GM23248 (cell line): ENCODE measurements around the gene SLC25A26. TPM values are rescaled to one million over a fixed set of nuclear protein-coding genes. Genes with fewer than 3 reads are reported as not detected.

Experiments
- DNase-seq: peaks from one replicate; pipeline ENCODE4 v3.0.0-alpha.2; 2015
- H2AFZ ChIP-seq: fragments of 200-600 bp; sonication (generic); 2 replicates; pipeline ENCODE4 v1.6.1; 2016; ENCODE audit warnings: antibody characterized with exemption
- H3F3A ChIP-seq: fragments of 200-600 bp; sonication (generic); 2 replicates; pipeline ENCODE4 v1.6.1; 2016; ENCODE audit warnings: mild to moderate bottlenecking, antibody characterized with exemption, mixed run types; ENCODE audit not compliant: insufficient read depth
- H3K27ac ChIP-seq: fragments of 200-600 bp; sonication (generic); 2 replicates; pipeline ENCODE4 v1.5.1; 2016; ENCODE audit warnings: mild to moderate bottlenecking
- H3K27me3 ChIP-seq: fragments of 200-600 bp; sonication (generic); replicated peaks from 2 replicates; pipeline ENCODE4 v1.6.1; 2016; ENCODE audit warnings: mild to moderate bottlenecking; ENCODE audit not compliant: insufficient read depth
- H3K36me3 ChIP-seq: fragments of 200-600 bp; sonication (generic); 2 replicates; pipeline ENCODE4 v1.6.1; 2016; ENCODE audit warnings: low read depth, mild to moderate bottlenecking
- H3K4me1 ChIP-seq: fragments of 200-600 bp; sonication (generic); 2 replicates; pipeline ENCODE4 v1.6.1; 2016; ENCODE audit warnings: mild to moderate bottlenecking; ENCODE audit not compliant: insufficient read depth
- H3K4me2 ChIP-seq: fragments of 200-600 bp; sonication (generic); one replicate; pipeline ENCODE4 v1.6.1; 2016; ENCODE audit warnings: mild to moderate bottlenecking; ENCODE audit not compliant: unreplicated experiment
- H3K4me3 ChIP-seq: fragments of 200-600 bp; sonication (generic); 2 replicates; pipeline ENCODE4 v1.5.1; 2016; ENCODE audit warnings: mild to moderate bottlenecking
- H3K79me2 ChIP-seq: fragments of 200-600 bp; sonication (generic); 2 replicates; pipeline ENCODE4 v1.6.1; 2016; ENCODE audit warnings: mild to moderate bottlenecking; ENCODE audit not compliant: insufficient read depth
- H3K9ac ChIP-seq: fragments of 200-600 bp; sonication (generic); 2 replicates; pipeline ENCODE4 v1.6.1; 2016; ENCODE audit warnings: mild to moderate bottlenecking
- H3K9me2 ChIP-seq: fragments of 200-600 bp; sonication (generic); 2 replicates; pipeline ENCODE4 v1.6.1; 2016; ENCODE audit warnings: mixed run types, mild to moderate bottlenecking, moderate library complexity; ENCODE audit not compliant: insufficient read depth
- H3K9me3 ChIP-seq: fragments of 200-600 bp; sonication (generic); one replicate; pipeline ENCODE4 v1.6.1; 2017; ENCODE audit warnings: low read depth
- H4K20me1 ChIP-seq: fragments of 200-600 bp; sonication (generic); 2 replicates; pipeline ENCODE4 v1.6.0; 2016; ENCODE audit not compliant: insufficient read depth
- EZH2 ChIP-seq: fragments of 200-600 bp; sonication (generic); IDR thresholded peaks from 2 replicates; pipeline ENCODE4 v1.6.1; 2018; ENCODE audit warnings: antibody characterized with exemption, mild to moderate bottlenecking; ENCODE audit not compliant: insufficient read depth, poor library complexity, severe bottlenecking
- EZH2phosphoT487 ChIP-seq: fragments of 200-600 bp; sonication (generic); IDR thresholded peaks from 2 replicates; pipeline ENCODE4 v1.6.1; 2018; ENCODE audit warnings: antibody characterized with exemption, moderate library complexity, mild to moderate bottlenecking, low read depth; ENCODE audit not compliant: insufficient read depth
- WGBS, 2 experiments: methylation state at CpG; one replicate each; pipeline ENCODE4 v1.1.6; 2015 to 2017; ENCODE audit warnings: low lambda C conversion rate in 2 of 2, low coverage in 1 of 2; ENCODE audit errors: missing lambda C conversion rate in 2 of 2; 5-methylcytosine and 5-hydroxymethylcytosine counted together
- in situ Hi-C: fragments of 300-500 bp; cut with MboI; formaldehyde crosslinking; loops from 2 replicates; pipeline ENCODE4 v1.15.0; 2020
- polyA plus RNA-seq: library from polyadenylated mRNA; unstranded; fragments of >200 nt; fragmentation: Nextera tagmentation; extraction: Ambion mirVana; gene quantifications from 2 replicates; pipeline ENCODE4 v1.2.1, GENCODE V29; 2016
- total RNA-seq: library from RNA; depleted of rRNA; stranded (reverse); fragments of >200 nt; shearing (Covaris generic); gene quantifications from 2 replicates; pipeline ENCODE4 v1.2.3, GENCODE V29; 2014

Gene SLC25A26
- total and polyA plus RNA-seq, 2 experiments from 2014 or later: 25.2 to 26.9 TPM

GRCh38 chr3:66362541-66362941 lies 141.7 kb downstream of the SLC25A26 start:
- no peaks in the 10 kb centered on the region for H3K9me2 ChIP-seq
- H3K27ac ChIP-seq: no peak overlapping the region
- in situ Hi-C loops: no loop called here
- H3K4me1 ChIP-seq: peaks cover 9% of the 10 kb centered on the region
- H3K36me3 ChIP-seq: no peaks in the 10 kb centered on the region
- H3K9me3 ChIP-seq: no peaks in the 10 kb centered on the region
- H2AFZ ChIP-seq: no peak overlapping the region
- no peak overlapping the region for H3K4me2 ChIP-seq
- 58 to 63% methylated on average over 3 of the region's 3 CpGs for WGBS, 2 experiments
- no peak for TF ChIP-seq EZH2phosphoT487
- no peak for TF ChIP-seq EZH2
- DNase-seq: peak; percentile 40
- H3K79me2 ChIP-seq: no peaks in the 10 kb centered on the region
- H3K4me3 ChIP-seq: no peak overlapping the region
- H4K20me1 ChIP-seq: no peaks in the 10 kb centered on the region
- H3K27me3 ChIP-seq: no peaks in the 10 kb centered on the region
- H3F3A ChIP-seq: no peaks in the 10 kb centered on the region
- no peak overlapping the region for H3K9ac ChIP-seq

- in situ Hi-C loops: no loop called here
These were observed 142.3 kb downstream of the SLC25A26 start for GRCh38 chr3:66363148-66363547.

GRCh38 chr3:66365080-66365479 lies 144.3 kb downstream of the SLC25A26 start:
- Histone ChIP-seq H3K79me2 (no peaks in the 10 kb centered on the region), H3K4me2 (no peak overlapping the region), H3K9me2 (no peaks in the 10 kb centered on the region), H3K27ac (no peak overlapping the region), H3K27me3 (no peaks in the 10 kb centered on the region), H3K4me3 (no peak overlapping the region), H3K9me3 (no peaks in the 10 kb centered on the region), H3K36me3 (no peaks in the 10 kb centered on the region), H4K20me1 (no peaks in the 10 kb centered on the region), H3K4me1 (peaks cover 9% of the 10 kb centered on the region), H3K9ac (no peak overlapping the region), H3F3A (no peaks in the 10 kb centered on the region), H2AFZ (no peak overlapping the region)
- WGBS, 2 experiments: 39 to 40% methylated on average over 5 of the region's 5 CpGs
- no peak for TF ChIP-seq EZH2phosphoT487
- no peak for TF ChIP-seq EZH2
- in situ Hi-C loops: no loop called here
- DNase-seq: no peak

More at GRCh38 chr3:66363148-66363547, 142.3 kb downstream of the SLC25A26 start:
- Histone ChIP-seq H3K27ac (no peak overlapping the region), H3K27me3 (no peaks in the 10 kb centered on the region), H4K20me1 (no peaks in the 10 kb centered on the region), H3K9me3 (no peaks in the 10 kb centered on the region), H3K4me2 (no peak overlapping the region), H3F3A (no peaks in the 10 kb centered on the region), H3K79me2 (no peaks in the 10 kb centered on the region), H3K4me3 (no peak overlapping the region), H3K4me1 (peaks cover 9% of the 10 kb centered on the region), H3K36me3 (no peaks in the 10 kb centered on the region), H3K9ac (no peak overlapping the region), H3K9me2 (no peaks in the 10 kb centered on the region), H2AFZ (no peak overlapping the region)
- no peak for DNase-seq
- WGBS, 2 experiments: 96% methylated on average over 6 of the region's 6 CpGs
- no peak for TF ChIP-seq EZH2phosphoT487
- no peak for TF ChIP-seq EZH2

- WGBS, 2 experiments: 97 to 99% methylated on average over 7 of the region's 7 CpGs
- Histone ChIP-seq H3K4me1 (peaks cover 9% of the 10 kb centered on the region), H3K9me2 (no peaks in the 10 kb centered on the region), H3F3A (no peaks in the 10 kb centered on the region), H3K36me3 (no peaks in the 10 kb centered on the region), H4K20me1 (no peaks in the 10 kb centered on the region), H3K4me3 (no peak overlapping the region), H3K79me2 (no peaks in the 10 kb centered on the region), H3K9ac (no peak overlapping the region), H2AFZ (no peak overlapping the region), H3K4me2 (no peak overlapping the region), H3K27ac (no peak overlapping the region), H3K9me3 (no peaks in the 10 kb centered on the region), H3K27me3 (no peaks in the 10 kb centered on the region)
- no peak for TF ChIP-seq EZH2phosphoT487
- no peak for TF ChIP-seq EZH2
- in situ Hi-C loops: no loop called here
- DNase-seq: no peak
These were observed 145.9 kb downstream of the SLC25A26 start for GRCh38 chr3:66366747-66367146.

- Histone ChIP-seq H3K27ac (no peak overlapping the region), H3K9me3 (no peaks in the 10 kb centered on the region), H2AFZ (no peak overlapping the region), H3K36me3 (no peaks in the 10 kb centered on the region), H3K79me2 (no peaks in the 10 kb centered on the region), H3K9ac (no peak overlapping the region), H3K27me3 (no peaks in the 10 kb centered on the region), H4K20me1 (no peaks in the 10 kb centered on the region), H3K4me2 (no peak overlapping the region), H3K9me2 (no peaks in the 10 kb centered on the region), H3F3A (no peaks in the 10 kb centered on the region), H3K4me1 (peaks cover under 1% of the 10 kb centered on the region; the same call in 1 of the 2 replicates), H3K4me3 (no peak overlapping the region)
- 89 to 93% methylated on average over 3 of the region's 3 CpGs for WGBS, 2 experiments
- no peak for DNase-seq
- in situ Hi-C loops: no loop called here
- TF ChIP-seq EZH2phosphoT487: no peak
- no peak for TF ChIP-seq EZH2
These were observed 147.2 kb downstream of the SLC25A26 start for GRCh38 chr3:66367979-66368378.
